ENCODE results near the gene STAC2. TPM values are rescaled to one million over a fixed set of nuclear protein-coding genes. Genes with fewer than 3 reads are reported as not detected.
A peak's percentile ranks its signal among the peaks of the same experiment; 100 is the strongest.

The STAC2 gene
- total RNA-seq, 6 donors from 2014 or later, result 0.24 to 1.1 (median 0.48) TPM; not detected in 2

- TF ChIP-seq POLR2A (IDR thresholded peaks at IDR 0.05), result no peak
- no peak for TF ChIP-seq CTCF (IDR thresholded peaks at IDR 0.05)
- no peak for TF ChIP-seq EP300 (IDR thresholded peaks at IDR 0.05)
- TF ChIP-seq POLR2AphosphoS5 (IDR thresholded peaks at IDR 0.05), result no peak
- Histone ChIP-seq H3K4me1 (peaks cover 4 to 25% (median 7%) of the 10 kb centered on the region in 4 donors), H3K27me3 (no peaks in the 10 kb centered on the region), H3K36me3 (no peaks in the 10 kb centered on the region), H3K4me3 (no peak overlapping the region), H3K27ac (no peak overlapping the region), H3K9me3 (no peaks in the 10 kb centered on the region)
- no peak for ATAC-seq (ENCODE audit: low FRiP score in 2 of 2)
- no peak for DNase-seq
- 37 to 43% methylated on average over 9 to 11 of the region's 11 CpGs for WGBS, 2 donors
Observed at GRCh38 chr17:39244016-39244599, 18.4 kb upstream of the STAC2 start.

- WGBS, 2 donors, result 72 to 84% methylated on average over 8 of the region's 8 CpGs
- H3K27ac ChIP-seq, result no peak overlapping the region
- no peaks in the 10 kb centered on the region for H3K9me3 ChIP-seq
- no peak for DNase-seq
- no peak for ATAC-seq (ENCODE audit: low FRiP score in 2 of 2)
- no peaks in the 10 kb centered on the region for H3K27me3 ChIP-seq
- no peaks in the 10 kb centered on the region for H3K36me3 ChIP-seq
- no peak overlapping the region for H3K4me3 ChIP-seq
- peaks cover 7 to 34% (median 14%) of the 10 kb centered on the region in 4 donors for H3K4me1 ChIP-seq
- TF ChIP-seq POLR2AphosphoS5 (IDR thresholded peaks at IDR 0.05) (no peak), EP300 (IDR thresholded peaks at IDR 0.05) (no peak), POLR2A (IDR thresholded peaks at IDR 0.05) (no peak), CTCF (IDR thresholded peaks at IDR 0.05) (no peak)
Observed at GRCh38 chr17:39243155-39243554, 17.4 kb upstream of the STAC2 start.

GRCh38 chr17:39240631-39241030, 14.9 kb upstream of the STAC2 start:
- TF ChIP-seq POLR2A (IDR thresholded peaks at IDR 0.05) (no peak), CTCF (IDR thresholded peaks at IDR 0.05) (no peak), POLR2AphosphoS5 (IDR thresholded peaks at IDR 0.05) (no peak), EP300 (IDR thresholded peaks at IDR 0.05) (no peak)
- H3K27me3 ChIP-seq, result no peaks in the 10 kb centered on the region
- DNase-seq (no peak), ATAC-seq (ENCODE audit: low FRiP score in 2 of 2) (no peak)
- no peaks in the 10 kb centered on the region for H3K9me3 ChIP-seq
- H3K4me1 ChIP-seq, result peaks cover 7 to 43% (median 16%) of the 10 kb centered on the region in 4 donors
- no peaks in the 10 kb centered on the region for H3K36me3 ChIP-seq
- no peak overlapping the region for H3K4me3 ChIP-seq
- no peak overlapping the region for H3K27ac ChIP-seq
- WGBS, 2 donors, result 83 to 84% methylated on average over 5 of the region's 5 CpGs

- H3K9me3 ChIP-seq, result no peaks in the 10 kb centered on the region
- no peaks in the 10 kb centered on the region for H3K36me3 ChIP-seq
- peaks cover 5 to 34% (median 16%) of the 10 kb centered on the region in 4 donors for H3K4me1 ChIP-seq
- H3K4me3 ChIP-seq, result no peak overlapping the region
- H3K27me3 ChIP-seq, result no peaks in the 10 kb centered on the region
- peak; percentile 55 to 72 for ATAC-seq (ENCODE audit: low FRiP score in 2 of 2)
- TF ChIP-seq CTCF (IDR thresholded peaks at IDR 0.05) (peak; percentile 42 to 77 (median 66)), POLR2AphosphoS5 (IDR thresholded peaks at IDR 0.05) (no peak)
- 28 to 33% methylated on average over 11 to 16 of the region's 16 CpGs for WGBS, 2 donors
- H3K27ac ChIP-seq, result no peak overlapping the region
- DNase-seq, result peak; percentile 77 to 87
Observed at GRCh38 chr17:39239640-39240314, 14.0 kb upstream of the STAC2 start.

All from upper lobe of left lung (tissue), 6 donors.